DOHH2 (cell line): ENCODE measurements around the gene AMH.

Experiments
- CTCF ChIP-seq: fragments of 200-600 bp; sonication (generic); IDR thresholded peaks from one replicate; pipeline ENCODE4 v1.5.1; 2014; ENCODE audit warnings: antibody characterized with exemption, mild to moderate bottlenecking, low read depth, low read length; ENCODE audit not compliant: poor library complexity, severe bottlenecking
- EZH2phosphoT487 ChIP-seq: fragments of 200-600 bp; sonication (generic); IDR thresholded peaks from 2 replicates; pipeline ENCODE4 v1.6.1; 2017; ENCODE audit warnings: borderline replicate concordance, mild to moderate bottlenecking, antibody characterized with exemption, low read length, moderate library complexity, mixed read lengths

DNA sequence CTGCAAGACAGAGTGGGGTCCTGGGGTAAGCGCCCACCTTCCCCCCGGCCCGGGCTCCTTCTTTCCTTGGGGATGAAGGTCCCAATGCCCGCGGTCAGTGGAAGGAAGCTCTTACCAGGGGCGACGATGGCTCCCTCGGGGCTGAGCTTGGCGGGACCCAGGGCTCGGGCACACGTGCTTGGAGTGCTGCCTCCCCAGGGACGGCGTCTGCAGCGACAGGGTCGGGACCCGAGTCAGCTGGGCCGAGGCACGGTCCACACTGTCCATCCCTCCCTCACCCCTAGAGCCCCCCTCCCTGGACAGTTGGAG, 3.6 kb downstream of the AMH start:
- no peak for TF ChIP-seq CTCF
- TF ChIP-seq EZH2phosphoT487, result no peak
